Caco-2 (cell line): Measurements from ENCODE around the gene MRTFA. TPM values are rescaled to one million over a fixed set of nuclear protein-coding genes. Genes with fewer than 3 reads are reported as not detected.

Source experiments
- BruUV-seq: library from RNA; stranded (reverse); fragments of 400-500 nt; replicated peaks from 2 replicates; lab custom pipeline; 2021; lab: Mats Ljungman, UMichigan
- CTCF ChIA-PET: fragments of 300-600 bp; sonication (Branson Sonifier 250); formaldehyde crosslinking; loops from one replicate; lab custom pipeline; 2022; ENCODE audit warnings: antibody characterized with exemption; lab: Charles Lee
- POLR2A ChIA-PET: fragments of 300-600 bp; sonication (Branson Sonifier 250); formaldehyde crosslinking; loops from one replicate; lab custom pipeline; 2022; ENCODE audit warnings: antibody characterized with exemption; lab: Charles Lee
- DNase-seq, 2 experiments: peaks; one replicate each; pipeline versions ENCODE4 v3.0.0 to v3.0.0-alpha.2; 2020 to 2022
- H3K27me3 ChIP-seq: replicated peaks from 2 replicates; pipeline ENCODE4 v1.6.0; 2011; ENCODE audit warnings: low read length; ENCODE audit not compliant: control insufficient read depth, insufficient read depth
- H3K36me3 ChIP-seq: 2 replicates; pipeline ENCODE4 v1.5.1; 2011; ENCODE audit warnings: low read length; ENCODE audit not compliant: control insufficient read depth, insufficient read depth
- H3K4me1 ChIP-seq: fragments of 250-450 bp; sonication (Bioruptor Pico); 2 replicates; pipeline ENCODE4 v1.5.1; 2020; ENCODE audit warnings: mild to moderate bottlenecking
- H3K4me3 ChIP-seq: 2 replicates; pipeline ENCODE4 v1.5.1; 2011; ENCODE audit warnings: low read depth, mild to moderate bottlenecking, control low read depth, low read length
- H3K9me3 ChIP-seq: fragments of 250-450 bp; sonication (Bioruptor Pico); 2 replicates; pipeline ENCODE4 v1.5.1; 2020; ENCODE audit warnings: mild to moderate bottlenecking, moderate library complexity
- H3K27ac Mint-ChIP-seq: one replicate; pipeline ENCODE4 v1.8.0; 2022; ENCODE audit warnings: mixed read lengths; ENCODE audit not compliant: unreplicated experiment
- H3K27me3 Mint-ChIP-seq: one replicate; pipeline ENCODE4 v1.8.0; 2022; ENCODE audit warnings: mixed read lengths; ENCODE audit not compliant: insufficient read depth, unreplicated experiment
- H3K36me3 Mint-ChIP-seq: one replicate; pipeline ENCODE4 v1.8.0; 2022; ENCODE audit warnings: mild to moderate bottlenecking, mixed read lengths; ENCODE audit not compliant: insufficient read depth, unreplicated experiment
- H3K4me1 Mint-ChIP-seq: one replicate; pipeline ENCODE4 v1.8.0; 2022; ENCODE audit warnings: low read depth, mixed read lengths; ENCODE audit not compliant: unreplicated experiment
- H3K4me3 Mint-ChIP-seq: one replicate; pipeline ENCODE4 v1.8.0; 2022; ENCODE audit warnings: mild to moderate bottlenecking, moderate library complexity, mixed read lengths; ENCODE audit not compliant: unreplicated experiment
- H3K9me3 Mint-ChIP-seq: one replicate; pipeline ENCODE4 v1.8.0; 2022; ENCODE audit warnings: mixed read lengths; ENCODE audit not compliant: unreplicated experiment
- CTCF ChIP-seq, 2 experiments: fragments of 200-600 bp in 1 of 2; IDR thresholded peaks; 1 replicate in 1 of 2; 2 replicates in 1 of 2; pipeline versions ENCODE4 v1.5.1 to v1.8.0; 2011 to 2022; ENCODE audit warnings: antibody characterized with exemption in 1 of 2, control low read depth in 1 of 2, inconsistent platforms in 1 of 2, low read depth in 1 of 2, low read length in 1 of 2, mild to moderate bottlenecking in 1 of 2, moderate library complexity in 1 of 2; ENCODE audit not compliant: insufficient read depth in 1 of 2, severe bottlenecking in 1 of 2, unreplicated experiment in 1 of 2
- intact Hi-C: fragments of 100-400 bp; cut with micrococcal nuclease; formaldehyde crosslinking; loops from one replicate; pipeline ENCODE4 v1.10.0; 2022; ENCODE audit not compliant: unreplicated experiment
- total RNA-seq: library from RNA; stranded (reverse); gene quantifications from 2 replicates; pipeline ENCODE4 v1.2.3, GENCODE V29; 2022

Gene MRTFA
- total RNA-seq, 1 experiment from 2014 or later: 38.7 TPM

- H3K4me1 Mint-ChIP-seq: no peaks in the 10 kb centered on the region
- H3K27me3 Mint-ChIP-seq: no peaks in the 10 kb centered on the region
- ChIA-PET POLR2A (no interaction called here), CTCF (interaction anchor here (1.4 kb wide), 1 partner anchor 10 kb away, joined by 3 read pairs; no protein-coding TSS in a partner anchor)
- intact Hi-C loops: no loop called here
- no peaks in the 10 kb centered on the region for H3K27me3 ChIP-seq
- no peak overlapping the region for H3K4me3 Mint-ChIP-seq
- no peak for TF ChIP-seq CTCF (IDR thresholded peaks at IDR 0.05; ENCODE audit: insufficient read depth in 1 of 2, low read depth in 1 of 2, low read length in 1 of 2, severe bottlenecking in 1 of 2, unreplicated experiment in 1 of 2)
- DNase-seq: no peak
- H3K4me3 ChIP-seq: no peak overlapping the region
- H3K9me3 ChIP-seq: no peaks in the 10 kb centered on the region
- no peaks in the 10 kb centered on the region for H3K4me1 ChIP-seq
- peaks cover 35% of the 10 kb centered on the region for H3K36me3 Mint-ChIP-seq
- H3K27ac Mint-ChIP-seq: peak overlapping the region; percentile 62
- no TSS peak for BruUV-seq
- H3K36me3 ChIP-seq: 0 out of 2 replicates have a peak, but pooled peaks cover 1% of the 10 kb centered on the region
- H3K9me3 Mint-ChIP-seq: no peaks in the 10 kb centered on the region
These were observed 219.9 kb downstream of the MRTFA start for GRCh38 chr22:40416636-40417035.

- H3K36me3 ChIP-seq: peaks cover 1% of the 10 kb centered on the region; the same call in 1 of the 2 replicates
- no TSS peak for BruUV-seq
- no peaks in the 10 kb centered on the region for H3K9me3 Mint-ChIP-seq
- H3K36me3 Mint-ChIP-seq: peaks cover 36% of the 10 kb centered on the region
- TF ChIP-seq CTCF (IDR thresholded peaks at IDR 0.05; ENCODE audit: insufficient read depth in 1 of 2, low read depth in 1 of 2, low read length in 1 of 2, severe bottlenecking in 1 of 2, unreplicated experiment in 1 of 2): no peak
- ChIA-PET CTCF (interaction anchor here (1.4 kb wide), 1 partner anchor 10 kb away, joined by 3 read pairs; no protein-coding TSS in a partner anchor), POLR2A (no interaction called here)
- H3K4me1 Mint-ChIP-seq: no peaks in the 10 kb centered on the region
- no peaks in the 10 kb centered on the region for H3K9me3 ChIP-seq
- no peak overlapping the region for H3K4me3 ChIP-seq
- H3K4me3 Mint-ChIP-seq: no peak overlapping the region
- DNase-seq: no peak
- intact Hi-C loops: no loop called here
- no peaks in the 10 kb centered on the region for H3K27me3 ChIP-seq
- peak overlapping the region; percentile 62 for H3K27ac Mint-ChIP-seq
- no peaks in the 10 kb centered on the region for H3K27me3 Mint-ChIP-seq
- H3K4me1 ChIP-seq: no peaks in the 10 kb centered on the region
These were observed 220.3 kb downstream of the MRTFA start for GRCh38 chr22:40416267-40416570.

GRCh38 chr22:40415531-40416266 lies 220.8 kb downstream of the MRTFA start:
- no TSS peak for BruUV-seq

More at GRCh38 chr22:40415531-40416266, 220.8 kb downstream of the MRTFA start:
- intact Hi-C loops: no loop called here
- H3K4me3 Mint-ChIP-seq: no peak overlapping the region
- no peaks in the 10 kb centered on the region for H3K27me3 Mint-ChIP-seq
- peaks cover 39% of the 10 kb centered on the region for H3K36me3 Mint-ChIP-seq
- H3K27ac Mint-ChIP-seq: peak overlapping the region; percentile 62
- no peak for DNase-seq
- Histone ChIP-seq H3K27me3 (no peaks in the 10 kb centered on the region), H3K4me3 (no peak overlapping the region), H3K36me3 (peaks cover 1% of the 10 kb centered on the region; the same call in 1 of the 2 replicates), H3K4me1 (no peaks in the 10 kb centered on the region), H3K9me3 (no peaks in the 10 kb centered on the region)
- POLR2A ChIA-PET: no interaction called here
- no peaks in the 10 kb centered on the region for H3K9me3 Mint-ChIP-seq
- CTCF ChIA-PET: interaction anchor here (1.4 kb wide), 1 partner anchor 11 kb away, joined by 3 read pairs; no protein-coding TSS in a partner anchor
- no peaks in the 10 kb centered on the region for H3K4me1 Mint-ChIP-seq
- no peak for TF ChIP-seq CTCF (IDR thresholded peaks at IDR 0.05; ENCODE audit: insufficient read depth in 1 of 2, low read depth in 1 of 2, low read length in 1 of 2, severe bottlenecking in 1 of 2, unreplicated experiment in 1 of 2)
